SU-DHL-6 (cell line): ENCODE measurements around the gene ADAM10.

Source experiments
- CTCF ChIP-seq: fragments of 200-600 bp; sonication (generic); IDR thresholded peaks from one replicate; pipeline ENCODE4 v1.5.1; 2017; ENCODE audit warnings: antibody characterized with exemption, mild to moderate bottlenecking, low read length, moderate library complexity; ENCODE audit not compliant: insufficient read depth, poor library complexity, severe bottlenecking
- EZH2phosphoT487 ChIP-seq: fragments of 200-600 bp; sonication (generic), shearing (Covaris generic); conservative IDR thresholded peaks from 2 replicates; pipeline ENCODE4 v1.6.1; 2018; ENCODE audit warnings: mild to moderate bottlenecking, antibody characterized with exemption, low read length, moderate library complexity, mixed read lengths

- no peak for TF ChIP-seq CTCF
- TF ChIP-seq EZH2phosphoT487: no peak
These were observed 176.2 kb downstream of the ADAM10 start for GRCh38 chr15:58573270-58573669.
